IMR-90 (cell line): ENCODE results near the gene BBS5. TPM values are rescaled to one million over a fixed set of nuclear protein-coding genes. Genes with fewer than 3 reads are reported as not detected.

Source experiments
- ATAC-seq: fragments of 200-7000 bp; cut with Tn5 transposase; 2 replicates; pipeline ENCODE4 v1.9.1; 2020; ENCODE audit warnings: low read depth, mild to moderate bottlenecking, moderate library complexity
- BruUV-seq: library from RNA; stranded (reverse); fragments of 400-500 nt; replicated peaks from 2 replicates; lab custom pipeline; 2021; lab: Mats Ljungman, UMichigan
- CTCF ChIA-PET: fragments of 300-600 bp; formaldehyde crosslinking; extraction: SDS; loops from one replicate; lab custom pipeline; 2021; ENCODE audit warnings: antibody characterized with exemption; lab: Yijun Ruan, JAX
- POLR2A ChIA-PET: fragments of 300-600 bp; sonication (Branson Sonifier 250); formaldehyde crosslinking; loops from one replicate; lab custom pipeline; 2022; ENCODE audit warnings: antibody characterized with exemption; ENCODE audit not compliant: unreplicated experiment; lab: Charles Lee
- DNase-seq: peaks from one replicate; pipeline ENCODE4 v3.0.0; 2013
- H2AFZ ChIP-seq: replicated peaks from 2 replicates; pipeline ENCODE3; 2013; ENCODE audit warnings: low read length, mild to moderate bottlenecking; ENCODE audit not compliant: poor library complexity
- H2AK5ac ChIP-seq: 2 replicates; pipeline ENCODE4 v1.6.1; 2013; ENCODE audit warnings: low read depth, low read length, inconsistent platforms
- H2AK9ac ChIP-seq: replicated peaks from 2 replicates; pipeline ENCODE3; 2013; ENCODE audit warnings: mild to moderate bottlenecking, low read depth, low read length, moderate library complexity; ENCODE audit not compliant: poor library complexity
- H2BK120ac ChIP-seq: 2 replicates; pipeline ENCODE4 v1.6.1; 2013; ENCODE audit warnings: low read depth, low read length, inconsistent platforms
- H2BK15ac ChIP-seq: 3 replicates; pipeline ENCODE4 v1.6.1; 2013; ENCODE audit warnings: low read depth, low read length, inconsistent platforms
- H2BK20ac ChIP-seq: 2 replicates; pipeline ENCODE4 v1.6.1; 2013; ENCODE audit warnings: low read depth, mild to moderate bottlenecking, inconsistent platforms, low read length, moderate library complexity
- H2BK5ac ChIP-seq: 2 replicates; pipeline ENCODE4 v1.6.1; 2013; ENCODE audit warnings: mild to moderate bottlenecking, low read depth, low read length, inconsistent platforms; ENCODE audit not compliant: poor library complexity, severe bottlenecking
- H3K14ac ChIP-seq: replicated peaks from 2 replicates; pipeline ENCODE4 v1.6.1; 2013; ENCODE audit warnings: low read depth, low read length, inconsistent platforms
- H3K18ac ChIP-seq: 2 replicates; pipeline ENCODE4 v1.6.1; 2013; ENCODE audit warnings: low read depth, low read length, control low read depth
- H3K23ac ChIP-seq: 2 replicates; pipeline ENCODE4 v1.6.1; 2013; ENCODE audit warnings: low read depth, low read length, inconsistent platforms
- H3K27ac ChIP-seq: 2 replicates; pipeline ENCODE4 v1.5.1; 2013; ENCODE audit warnings: mild to moderate bottlenecking, control low read depth, low read length; ENCODE audit not compliant: insufficient read depth
- H3K27me3 ChIP-seq: 2 replicates; pipeline ENCODE4 v1.6.1; 2013; ENCODE audit warnings: low read length; ENCODE audit not compliant: control insufficient read depth, insufficient read depth
- H3K36me3 ChIP-seq: 2 replicates; pipeline ENCODE4 v1.6.1; 2013; ENCODE audit warnings: low read length, mixed read lengths; ENCODE audit not compliant: control insufficient read depth, insufficient read depth
- H3K4ac ChIP-seq: 2 replicates; pipeline ENCODE4 v1.6.1; 2013; ENCODE audit warnings: low read depth, low read length, inconsistent platforms
- H3K4me1 ChIP-seq: 2 replicates; pipeline ENCODE4 v1.6.1; 2013; ENCODE audit warnings: low read length, mixed read lengths; ENCODE audit not compliant: control insufficient read depth, insufficient read depth
- H3K4me2 ChIP-seq: 2 replicates; pipeline ENCODE4 v1.6.1; 2013; ENCODE audit warnings: low read depth, mild to moderate bottlenecking, control low read depth, low read length, moderate library complexity
- H3K4me3 ChIP-seq: 2 replicates; pipeline ENCODE4 v1.5.1; 2013; ENCODE audit warnings: low read depth, mild to moderate bottlenecking, control low read depth, low read length, moderate library complexity; ENCODE audit not compliant: insufficient read depth
- H3K56ac ChIP-seq: 2 replicates; pipeline ENCODE4 v1.6.1; 2013; ENCODE audit warnings: low read length, inconsistent platforms; ENCODE audit not compliant: insufficient read depth; ENCODE audit errors: extremely low read depth
- H3K79me1 ChIP-seq, 2 experiments: 2 replicates each; pipeline ENCODE4 v1.6.1; 2013; ENCODE audit warnings: low read length in 2 of 2, inconsistent platforms in 1 of 2, low read depth in 1 of 2
- H3K9ac ChIP-seq: 2 replicates; pipeline ENCODE4 v1.6.1; 2013; ENCODE audit warnings: low read depth, low read length, control low read depth
- H3K9me1 ChIP-seq: 2 replicates; pipeline ENCODE4 v1.6.1; 2013; ENCODE audit warnings: low read length, inconsistent platforms; ENCODE audit not compliant: insufficient read depth
- H3K9me3 ChIP-seq: 2 replicates; pipeline ENCODE4 v1.6.1; 2013; ENCODE audit warnings: low read length; ENCODE audit not compliant: control insufficient read depth, insufficient read depth
- H4K20me1 ChIP-seq: 2 replicates; pipeline ENCODE4 v1.6.1; 2013; ENCODE audit warnings: low read length, inconsistent platforms; ENCODE audit not compliant: insufficient read depth
- H4K5ac ChIP-seq: 2 replicates; pipeline ENCODE4 v1.6.1; 2013; ENCODE audit warnings: mild to moderate bottlenecking, low read depth, low read length, control low read depth
- H4K8ac ChIP-seq, 2 experiments: 2 replicates each; pipeline ENCODE4 v1.6.1; 2013; ENCODE audit warnings: low read depth in 2 of 2, low read length in 2 of 2, control low read depth in 1 of 2, inconsistent platforms in 1 of 2
- H4K91ac ChIP-seq: 2 replicates; pipeline ENCODE4 v1.6.1; 2013; ENCODE audit warnings: low read depth, low read length, inconsistent platforms; ENCODE audit not compliant: insufficient read depth
- BHLHE40 ChIP-seq: fragments of 150-350 bp; IDR thresholded peaks from 2 replicates; pipeline ENCODE4 v1.6.1; 2016; ENCODE audit warnings: mild to moderate bottlenecking, low read depth, low read length
- dilution Hi-C: fragments of 300-500 bp; cut with HindIII; formaldehyde crosslinking; loops from one replicate; pipeline ENCODE4 v1.14.3; 2018; ENCODE audit warnings: low sequenced_read_pairs; ENCODE audit not compliant: unreplicated experiment
- in situ Hi-C: fragments of 300-500 bp; cut with MboI; formaldehyde crosslinking; loops from 3 replicates; pipeline ENCODE4 v1.14.3; 2019; ENCODE audit warnings: low sequenced_read_pairs, inconsistent platforms, mixed read lengths
- intact Hi-C: fragments of 100-400 bp; cut with micrococcal nuclease; formaldehyde crosslinking; loops from 2 replicates; pipeline ENCODE4 v1.10.0; 2022
- polyA plus RNA-seq, 3 experiments: library from polyadenylated mRNA; depleted of rRNA; stranded (reverse); fragments of >200 nt; gene quantifications; 2 replicates each; pipeline ENCODE4 v1.2.3, GENCODE V29; 2012; ENCODE audit warnings: low replicate concordance in 1 of 3
- total RNA-seq: library from RNA; depleted of rRNA; stranded (reverse); fragments of >200 nt; gene quantifications from 2 replicates; pipeline ENCODE4 v1.2.3, GENCODE V29; 2012
- TF ChIP-seq, protein P1 (sequence below): conservative IDR thresholded peaks from 2 replicates; pipeline ENCODE4 v1.5.1; 2012; ENCODE audit warnings: mild to moderate bottlenecking, low read depth, low read length, improper control_type of control experiment

Gene BBS5
- total and polyA plus RNA-seq, 2 of the 4 experiments (the other 2 are of a cell fraction): 1.4 to 4.1 TPM

DNA sequence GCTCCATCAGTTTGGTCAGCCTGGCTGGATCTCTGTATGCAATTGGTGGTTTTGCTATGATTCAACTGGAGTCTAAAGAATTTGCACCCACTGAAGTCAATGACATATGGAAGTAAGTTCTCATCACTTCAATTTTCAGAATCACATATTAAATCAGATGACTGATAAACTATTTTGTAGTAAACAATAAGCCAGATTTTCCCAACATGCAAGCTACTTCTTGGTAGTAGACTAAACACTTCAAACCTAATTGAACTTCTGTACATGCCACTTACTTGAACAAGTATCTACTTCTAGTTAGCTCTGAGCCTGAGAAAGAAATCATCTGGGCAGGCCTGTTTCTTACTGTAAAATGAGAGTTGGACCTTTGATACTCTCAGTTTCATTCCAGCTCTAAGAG is 41.6 kb downstream of the BBS5 start:
- H2BK5ac ChIP-seq: no peak overlapping the region
- no peak overlapping the region for H3K27ac ChIP-seq
- dilution Hi-C loops: no loop called here
- TF ChIP-seq, protein P1, sequence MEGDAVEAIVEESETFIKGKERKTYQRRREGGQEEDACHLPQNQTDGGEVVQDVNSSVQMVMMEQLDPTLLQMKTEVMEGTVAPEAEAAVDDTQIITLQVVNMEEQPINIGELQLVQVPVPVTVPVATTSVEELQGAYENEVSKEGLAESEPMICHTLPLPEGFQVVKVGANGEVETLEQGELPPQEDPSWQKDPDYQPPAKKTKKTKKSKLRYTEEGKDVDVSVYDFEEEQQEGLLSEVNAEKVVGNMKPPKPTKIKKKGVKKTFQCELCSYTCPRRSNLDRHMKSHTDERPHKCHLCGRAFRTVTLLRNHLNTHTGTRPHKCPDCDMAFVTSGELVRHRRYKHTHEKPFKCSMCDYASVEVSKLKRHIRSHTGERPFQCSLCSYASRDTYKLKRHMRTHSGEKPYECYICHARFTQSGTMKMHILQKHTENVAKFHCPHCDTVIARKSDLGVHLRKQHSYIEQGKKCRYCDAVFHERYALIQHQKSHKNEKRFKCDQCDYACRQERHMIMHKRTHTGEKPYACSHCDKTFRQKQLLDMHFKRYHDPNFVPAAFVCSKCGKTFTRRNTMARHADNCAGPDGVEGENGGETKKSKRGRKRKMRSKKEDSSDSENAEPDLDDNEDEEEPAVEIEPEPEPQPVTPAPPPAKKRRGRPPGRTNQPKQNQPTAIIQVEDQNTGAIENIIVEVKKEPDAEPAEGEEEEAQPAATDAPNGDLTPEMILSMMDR: no peak
- TF ChIP-seq BHLHE40: no peak
- in situ Hi-C loops: no loop called here
- H2BK120ac ChIP-seq: no peak overlapping the region
- H3K23ac ChIP-seq: no peak overlapping the region
- BruUV-seq: no TSS peak
- H3K79me1 ChIP-seq: no peaks in the 10 kb centered on the region
- no peak overlapping the region for H3K4ac ChIP-seq
- H3K14ac ChIP-seq: no peak overlapping the region
- no peak overlapping the region for H3K4me3 ChIP-seq
- H3K9ac ChIP-seq: no peak overlapping the region
- H3K56ac ChIP-seq: no peak overlapping the region
- H4K91ac ChIP-seq: no peak overlapping the region
- H2BK20ac ChIP-seq: no peak overlapping the region
- no peaks in the 10 kb centered on the region for H3K27me3 ChIP-seq
- peak; percentile 44 for ATAC-seq
- DNase-seq: peak; percentile 45
- ChIA-PET CTCF (interaction anchor here (1.0 kb wide), 1 partner anchor 13 kb away, joined by 3 read pairs; no protein-coding TSS in a partner anchor), POLR2A (no interaction called here)
- no peaks in the 10 kb centered on the region for H3K9me3 ChIP-seq
- no peak overlapping the region for H4K8ac ChIP-seq
- no peak overlapping the region for H2AK9ac ChIP-seq
- no peak overlapping the region for H2AK5ac ChIP-seq
- H4K20me1 ChIP-seq: no peaks in the 10 kb centered on the region
- no peak overlapping the region for H3K4me2 ChIP-seq
- H3K4me1 ChIP-seq: no peaks in the 10 kb centered on the region
- H3K36me3 ChIP-seq: no peaks in the 10 kb centered on the region
- H3K9me1 ChIP-seq: no peaks in the 10 kb centered on the region
- intact Hi-C loops: loop anchor here (10.0 kb wide), 1 partner anchor 506 kb away; no protein-coding TSS in a partner anchor
- no peak overlapping the region for H2BK15ac ChIP-seq
- no peak overlapping the region for H2AFZ ChIP-seq
- no peak overlapping the region for H4K5ac ChIP-seq
- H3K18ac ChIP-seq: no peak overlapping the region
